8988T (cell line): Measurements from ENCODE around the gene MYO3B.

Experiments
- DNase-seq: peaks from one replicate; pipeline ENCODE4 v3.0.0; 2011

The MYO3B gene

DNA sequence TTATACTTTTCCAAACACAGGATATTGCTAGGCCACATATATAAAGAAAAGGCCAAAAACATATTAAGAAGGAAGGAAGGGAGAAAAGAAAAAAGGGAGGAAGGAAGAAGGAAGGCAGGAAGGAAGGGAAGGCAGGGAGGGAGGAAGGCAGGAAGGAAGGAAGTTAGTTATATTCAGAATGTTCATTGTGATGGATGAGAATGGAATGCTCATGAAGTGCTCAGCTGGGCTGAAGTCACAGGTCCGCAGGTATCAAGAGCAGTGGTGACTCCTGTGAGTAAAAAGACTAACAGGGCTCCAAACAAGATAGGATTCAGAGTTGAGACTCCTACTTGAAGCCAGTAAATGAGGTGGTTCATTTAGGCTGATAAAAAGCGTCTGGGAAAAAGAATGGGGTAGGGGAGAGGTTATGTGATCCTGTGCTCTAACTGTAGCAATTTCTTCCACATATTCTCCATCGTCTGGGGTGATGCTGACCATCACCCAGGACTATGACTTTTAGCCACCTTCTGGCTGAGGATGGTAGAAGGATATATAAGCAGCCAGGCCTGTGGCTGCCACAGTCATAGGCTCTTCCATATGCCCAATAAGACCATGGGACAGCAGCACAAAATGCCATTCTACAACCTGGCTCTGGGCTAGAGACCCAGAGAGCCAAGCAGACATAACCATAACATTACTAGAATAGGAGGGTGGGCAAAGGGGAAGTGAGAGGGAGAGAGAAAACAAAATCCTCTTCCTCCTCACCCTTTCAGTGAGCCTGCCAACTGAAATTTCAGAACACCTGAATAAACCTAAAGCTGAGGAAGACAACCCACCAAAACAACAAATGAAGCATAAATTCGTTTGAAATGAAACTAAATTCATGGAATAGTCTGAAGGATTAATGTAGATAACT, 173.2 kb downstream of the MYO3B start:
- no peak for DNase-seq

DNA sequence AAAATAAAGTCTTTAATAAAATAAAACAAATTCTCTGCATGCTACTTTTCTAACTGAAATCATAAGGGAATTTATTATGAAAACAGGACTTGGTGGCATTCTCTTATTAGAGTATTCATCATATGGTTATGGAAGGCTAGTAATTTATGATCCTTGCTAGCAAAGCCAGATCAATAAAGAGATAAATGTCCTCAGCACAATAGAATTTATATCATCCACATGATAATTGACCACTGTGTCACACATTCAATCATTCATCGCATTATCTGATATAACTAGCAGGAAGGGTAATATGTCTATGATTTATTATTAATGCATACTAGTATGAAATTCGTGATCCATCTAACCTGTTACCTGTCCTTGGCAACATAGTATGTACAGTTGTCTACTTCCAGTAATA, 175.8 kb downstream of the MYO3B start:
- no peak for DNase-seq

DNA sequence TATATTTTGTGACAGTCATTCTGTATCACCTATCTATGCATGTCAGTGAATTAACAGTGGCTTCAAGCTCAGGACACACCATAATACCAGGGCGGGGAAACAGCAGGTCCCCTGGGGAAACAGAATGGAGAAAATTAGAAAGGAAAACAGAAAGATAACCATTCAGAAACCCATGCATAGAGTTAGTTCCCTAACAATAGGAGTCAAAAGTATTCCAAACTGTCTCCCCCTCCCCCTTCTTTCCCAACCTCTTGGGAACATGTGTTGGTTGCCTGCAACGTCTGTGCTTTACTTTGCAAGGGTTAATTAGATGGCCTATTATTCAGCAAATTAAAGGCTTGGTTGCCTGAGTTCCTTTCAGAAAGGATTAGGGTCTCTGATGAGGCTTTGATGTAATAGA, 176.4 kb downstream of the MYO3B start:
- DNase-seq = no peak

DNA sequence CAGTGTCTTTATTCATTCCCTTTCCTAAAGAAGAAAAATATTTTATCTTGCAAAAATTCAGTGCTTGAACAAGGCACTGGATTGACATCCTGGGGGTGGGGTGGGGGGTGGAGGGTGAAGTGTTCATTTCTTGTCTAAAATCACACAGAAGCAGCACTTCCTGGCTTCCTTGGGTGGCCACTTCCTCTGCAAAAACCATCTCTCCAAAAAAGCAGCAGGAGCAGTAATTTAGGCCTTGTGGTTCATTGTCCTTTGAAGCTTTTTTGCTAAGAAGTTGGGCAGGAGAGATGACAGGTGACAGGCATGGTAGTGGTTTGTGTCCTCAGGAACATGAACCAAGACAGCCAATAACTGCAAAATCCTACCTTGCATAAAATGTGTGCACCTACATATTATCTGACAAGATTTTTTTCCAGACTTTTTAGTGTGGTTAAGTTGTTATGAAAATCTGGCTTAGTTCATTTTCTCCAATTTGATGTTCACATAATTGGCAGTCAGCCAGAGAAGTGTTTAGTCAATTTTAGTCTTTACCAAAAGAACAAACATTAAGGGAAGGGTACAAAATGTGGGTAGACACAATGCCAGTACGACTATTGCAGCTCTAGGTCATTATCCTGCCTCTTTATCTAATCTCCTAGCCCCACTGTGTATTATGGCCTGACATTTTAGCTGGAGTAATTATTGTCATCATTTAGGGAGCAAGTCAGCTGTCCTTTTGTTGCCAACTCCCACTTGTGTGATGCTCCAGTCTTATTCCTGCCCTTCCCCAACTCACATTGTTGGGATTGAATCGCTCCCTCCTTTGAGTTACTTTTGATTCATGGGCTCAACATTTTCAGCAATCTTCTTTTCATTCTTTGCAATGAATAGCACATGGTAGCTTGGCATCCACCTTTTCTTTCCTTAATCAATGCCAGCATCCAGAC, 177.2 kb downstream of the MYO3B start:
- DNase-seq = no peak

DNA sequence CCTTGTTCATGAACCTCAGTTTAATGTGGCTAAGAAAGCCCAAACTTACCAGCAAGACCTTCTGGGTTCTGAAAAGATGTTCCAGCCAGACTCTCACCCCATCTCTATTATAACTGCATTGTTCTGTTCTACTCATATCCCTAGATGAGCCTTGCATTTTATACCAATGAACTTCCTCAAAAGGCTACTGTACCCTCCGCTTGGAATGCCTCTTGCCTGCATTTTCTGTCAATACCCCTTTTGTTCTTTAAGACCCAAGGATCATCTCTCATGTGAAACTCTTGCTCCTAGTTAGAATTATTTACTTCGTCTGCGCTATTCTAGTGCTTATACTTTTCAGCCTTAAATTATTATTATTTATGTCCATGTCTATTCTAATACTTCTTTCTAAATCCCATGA, 181.5 kb downstream of the MYO3B start:
- no peak for DNase-seq

DNA sequence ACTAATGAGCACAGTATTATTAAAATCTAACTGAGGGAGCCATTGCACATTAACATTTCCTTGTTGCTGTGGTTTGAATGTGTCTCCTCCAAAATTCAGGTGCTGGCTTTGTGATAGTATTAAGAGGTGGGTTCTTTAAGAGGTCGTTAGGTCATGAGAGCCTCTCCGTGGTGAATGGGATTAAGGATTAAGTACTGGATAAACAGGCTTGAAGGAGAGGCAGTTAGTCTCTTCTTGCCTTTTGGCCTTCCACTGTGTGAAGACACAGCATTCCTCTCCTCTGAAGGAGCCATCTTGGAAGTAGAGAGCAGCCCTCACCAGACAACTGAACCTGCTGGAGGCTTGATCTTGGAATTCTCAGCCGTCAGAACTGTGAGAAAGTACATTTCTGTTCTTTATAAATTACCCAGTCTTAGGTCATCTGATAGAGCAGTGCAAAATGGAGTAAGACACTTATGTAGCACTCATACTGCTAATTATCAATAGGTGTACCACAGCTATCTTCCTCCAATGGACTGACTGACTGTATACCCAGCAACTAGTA, 182.7 kb downstream of the MYO3B start:
- DNase-seq = no peak

DNA sequence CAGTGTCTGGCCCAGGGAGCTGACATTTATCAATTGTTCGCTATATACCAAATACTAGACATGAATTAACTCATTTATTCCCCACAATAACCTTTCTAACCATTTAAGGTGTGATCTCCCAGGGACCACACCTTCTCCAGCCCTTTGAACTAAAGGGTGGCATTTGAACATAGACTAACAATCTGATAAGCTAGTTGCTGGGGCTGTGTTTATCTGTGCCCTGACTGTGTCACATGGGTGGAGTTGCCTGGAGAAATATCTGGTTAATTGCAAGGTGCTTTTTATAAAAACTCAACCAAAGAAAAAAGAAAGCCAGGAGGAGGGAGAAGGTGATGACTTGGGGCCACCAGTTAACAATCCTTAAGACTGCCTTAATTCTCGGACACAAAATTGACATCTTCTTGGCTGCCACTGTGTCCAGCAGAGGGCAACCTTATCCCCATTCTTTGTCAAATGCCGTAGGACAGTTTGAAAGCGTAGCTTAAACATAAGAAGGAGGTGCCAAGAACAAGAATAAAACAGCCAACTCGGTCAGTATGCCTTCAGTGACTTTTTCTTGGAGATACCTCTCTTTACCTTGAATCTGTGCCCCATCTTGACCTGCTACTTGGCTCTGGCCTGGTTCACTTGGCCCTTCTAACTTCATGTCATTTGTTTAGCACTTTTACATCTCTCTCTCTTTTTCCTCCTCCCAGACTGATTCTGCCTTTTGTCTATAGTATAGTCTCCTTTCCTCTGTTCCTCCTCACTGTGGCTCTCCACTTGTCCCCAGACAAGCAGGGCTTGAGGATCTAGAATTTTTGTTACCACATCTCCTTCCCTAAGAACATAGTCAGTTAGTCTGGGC, 183.4 kb downstream of the MYO3B start:
- DNase-seq = no peak

DNA sequence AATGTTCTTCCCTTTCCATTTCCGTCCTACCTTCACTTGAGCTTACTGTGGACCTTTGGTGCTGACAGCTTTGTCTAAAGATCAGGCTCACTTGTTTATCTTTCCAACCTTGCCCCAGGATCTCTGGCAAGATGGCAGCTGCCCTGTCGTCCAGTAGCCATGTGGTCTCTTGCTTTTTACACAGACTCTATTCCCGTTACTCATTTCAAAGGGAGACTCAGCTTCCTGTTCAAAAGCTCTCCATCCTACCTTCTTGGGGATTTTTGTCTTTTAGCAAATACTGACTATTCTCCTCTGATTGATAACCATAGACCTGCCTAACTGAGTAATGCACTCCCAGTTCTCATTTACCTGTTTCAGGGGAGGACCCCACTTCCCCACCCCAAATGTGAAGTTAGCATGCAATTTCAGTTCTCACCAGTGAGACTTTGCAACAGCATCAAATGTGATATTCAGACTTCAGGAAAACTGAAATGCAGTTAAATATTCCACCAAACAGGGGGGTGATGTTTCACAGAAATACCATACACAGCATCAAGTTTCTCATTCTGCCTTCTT, 184.4 kb downstream of the MYO3B start:
- DNase-seq = no peak

DNA sequence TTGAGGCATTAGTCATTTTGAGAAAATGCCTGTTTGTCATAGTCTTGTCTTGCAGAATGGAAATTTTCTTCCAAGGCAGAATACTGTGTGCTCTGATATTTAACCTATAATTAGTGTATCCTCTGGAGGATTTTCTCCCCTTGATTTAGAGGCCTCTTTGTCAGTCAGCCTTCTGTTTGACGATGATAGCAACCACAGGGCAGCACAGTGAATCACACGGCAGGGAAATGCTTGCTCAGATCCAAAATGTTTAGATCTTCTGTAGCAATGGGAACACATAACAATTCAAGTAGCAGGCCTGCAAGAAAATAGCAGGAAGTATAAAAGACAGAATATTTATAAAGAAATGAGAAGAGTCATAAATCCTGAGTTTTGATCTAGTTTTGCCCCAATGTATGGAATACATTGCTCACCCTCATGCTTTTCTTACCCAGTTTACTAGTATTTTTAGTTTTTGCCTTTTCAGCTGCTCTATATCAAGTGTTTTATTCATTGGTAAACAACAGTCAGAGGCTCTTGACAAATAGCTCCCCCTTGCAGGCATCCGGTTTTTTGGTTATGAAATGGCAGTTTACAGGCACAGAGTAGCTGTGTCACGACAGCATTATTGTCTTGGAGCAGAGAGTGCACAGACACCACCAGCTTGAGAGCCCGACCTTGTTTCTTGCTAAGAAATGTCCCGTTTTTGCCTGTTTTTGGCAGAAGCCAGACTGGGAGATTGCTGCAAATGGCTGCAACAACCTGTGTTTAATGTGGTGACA, 185.1 kb downstream of the MYO3B start:
- no peak for DNase-seq

DNA sequence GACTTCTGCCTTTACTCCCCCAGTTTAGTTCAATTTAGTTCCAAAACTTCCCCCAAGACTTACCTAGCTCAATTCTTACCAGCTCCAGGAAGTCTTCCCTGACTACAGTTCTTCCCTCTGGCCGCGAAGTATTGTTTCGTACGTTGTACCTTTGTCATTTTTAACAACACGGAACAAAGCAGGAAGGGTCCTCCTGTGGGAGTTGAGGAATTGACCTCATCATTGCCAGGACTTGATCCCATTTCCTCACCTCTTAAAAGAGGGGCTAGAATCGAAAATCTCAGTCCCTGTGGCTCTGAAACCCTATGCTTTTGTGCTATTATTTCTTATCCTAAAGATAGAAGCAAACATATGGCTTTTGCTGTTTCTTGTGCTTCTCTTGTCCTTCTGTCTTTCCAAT, 187.1 kb downstream of the MYO3B start:
- DNase-seq = no peak

DNA sequence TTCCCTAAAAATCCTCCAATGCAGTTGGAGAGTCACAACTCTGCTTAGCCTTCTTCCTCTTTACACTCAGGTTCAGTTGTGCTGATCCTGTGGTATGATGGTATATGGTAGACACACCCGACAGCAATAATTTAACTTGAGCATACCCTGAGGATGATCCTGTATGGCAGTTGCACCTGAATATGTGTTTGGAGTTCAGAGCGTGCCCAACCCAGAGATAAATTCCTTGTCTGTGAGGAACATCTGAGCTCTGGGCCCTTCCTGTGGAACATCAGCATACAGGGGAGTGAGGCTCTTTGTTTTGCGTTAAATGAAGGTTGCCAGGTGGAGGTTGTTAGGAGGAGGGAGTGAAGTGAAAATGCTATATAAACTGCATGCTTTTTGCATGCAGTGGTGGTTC, 187.7 kb downstream of the MYO3B start:
- DNase-seq = no peak

DNA sequence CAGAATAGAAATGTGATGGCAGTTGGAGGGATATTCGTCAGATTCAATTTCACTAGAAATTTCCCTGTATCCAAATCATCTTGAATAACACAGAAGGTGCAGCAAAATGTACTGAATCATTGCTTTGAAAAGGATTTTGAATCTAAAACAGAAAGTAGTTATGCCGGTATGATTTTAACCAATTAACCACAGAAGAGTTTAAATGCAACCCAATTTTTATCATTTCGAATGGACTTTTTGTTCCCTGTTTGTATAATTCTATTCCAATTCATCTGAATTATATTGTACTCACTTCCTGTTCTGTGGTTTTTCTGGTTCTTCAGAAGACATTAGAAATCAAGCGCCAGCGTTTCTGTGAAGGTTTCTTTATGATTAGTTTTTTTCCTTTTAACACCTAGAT, 190.4 kb downstream of the MYO3B start:
- DNase-seq = no peak

DNA sequence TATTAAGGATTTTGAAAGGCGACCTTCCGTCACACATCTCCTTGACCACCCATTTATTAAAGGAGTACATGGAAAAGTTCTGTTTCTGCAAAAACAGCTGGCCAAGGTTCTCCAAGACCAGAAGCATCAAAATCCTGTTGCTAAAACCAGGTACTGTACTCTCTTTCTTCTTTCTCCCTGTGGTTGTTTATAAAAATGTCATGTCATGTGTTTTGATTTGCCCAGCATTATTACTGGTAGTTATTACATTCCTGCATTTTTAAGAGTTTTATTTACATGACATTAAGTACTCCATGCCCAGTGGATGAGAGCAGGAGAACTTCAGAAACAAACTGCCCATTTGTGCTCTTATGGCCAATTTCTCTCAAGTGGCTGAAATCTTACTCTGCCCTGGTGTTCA, 191.3 kb downstream of the MYO3B start:
- DNase-seq = no peak

DNA sequence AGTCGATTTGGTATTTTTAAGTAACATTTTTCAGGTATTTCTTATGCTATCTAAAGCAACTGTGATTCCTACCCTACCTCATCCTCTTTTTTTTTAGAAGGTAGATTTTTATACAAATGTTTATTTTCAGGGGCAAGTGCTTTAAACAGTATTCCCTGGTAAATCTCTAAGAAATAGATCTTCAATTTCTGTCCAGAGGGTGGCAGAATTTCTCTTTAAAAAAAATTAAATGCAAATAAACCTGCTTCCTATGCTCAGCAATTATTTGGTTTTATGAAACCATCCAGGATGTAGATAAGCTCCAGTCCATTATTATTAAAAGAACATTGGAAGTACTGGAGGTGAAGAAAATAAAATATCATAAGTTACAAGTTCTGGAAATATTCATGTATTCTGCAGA, 191.9 kb downstream of the MYO3B start:
- DNase-seq = no peak

DNA sequence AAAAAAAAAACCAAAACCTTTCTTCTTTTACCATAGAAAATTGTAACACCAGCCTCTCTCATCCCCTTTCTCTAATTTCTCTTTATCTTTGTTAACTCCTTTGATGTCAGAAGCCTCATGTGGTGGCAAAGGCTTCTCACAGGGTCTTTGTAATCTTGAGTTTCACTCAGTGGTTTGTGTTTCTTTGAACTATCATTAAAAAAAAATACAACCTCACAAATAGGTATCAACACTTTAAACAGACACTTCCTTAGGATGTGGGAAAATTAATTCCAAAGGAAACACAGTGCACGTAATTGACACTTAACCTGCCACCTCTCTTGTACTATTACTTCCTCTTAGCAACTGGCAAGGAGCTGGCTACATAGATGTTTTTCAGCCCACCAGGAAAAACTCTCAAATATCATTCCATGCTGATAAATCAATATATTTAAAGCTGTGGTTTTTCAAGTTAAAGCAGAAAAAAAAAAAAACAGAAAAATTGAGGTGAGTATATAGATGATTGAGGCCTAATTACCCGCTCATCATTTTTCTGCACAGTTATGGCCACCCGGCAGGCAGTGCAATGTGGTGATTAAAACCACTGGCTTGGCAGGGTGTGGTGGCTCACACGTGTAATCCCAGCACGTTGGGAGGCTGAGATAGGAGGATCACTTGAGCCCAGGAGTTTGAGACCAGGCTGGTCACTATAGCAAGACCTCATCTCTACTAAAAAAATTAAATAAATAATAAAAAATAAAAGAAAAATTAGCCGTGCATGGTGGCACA, 193.5 kb downstream of the MYO3B start:
- no peak for DNase-seq

DNA sequence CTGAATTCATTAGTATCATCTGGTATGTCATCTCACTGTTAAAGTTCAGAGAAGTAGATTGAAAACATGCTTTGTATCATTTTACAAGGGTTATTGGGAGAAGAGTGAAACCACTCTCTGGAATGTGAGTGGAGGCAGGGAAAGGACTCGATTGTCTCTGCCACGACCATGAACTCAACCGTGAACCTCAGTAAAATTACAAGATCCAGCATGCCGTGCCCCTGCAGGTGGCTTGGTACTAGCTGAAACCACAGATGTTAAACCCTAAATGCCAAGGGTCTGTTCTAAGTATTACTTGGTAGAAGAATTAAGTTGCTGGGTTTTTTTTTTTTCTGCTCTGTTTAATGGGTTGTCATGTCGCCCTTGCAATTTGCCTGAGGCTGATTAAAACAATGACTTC, 197.2 kb downstream of the MYO3B start:
- DNase-seq = no peak

DNA sequence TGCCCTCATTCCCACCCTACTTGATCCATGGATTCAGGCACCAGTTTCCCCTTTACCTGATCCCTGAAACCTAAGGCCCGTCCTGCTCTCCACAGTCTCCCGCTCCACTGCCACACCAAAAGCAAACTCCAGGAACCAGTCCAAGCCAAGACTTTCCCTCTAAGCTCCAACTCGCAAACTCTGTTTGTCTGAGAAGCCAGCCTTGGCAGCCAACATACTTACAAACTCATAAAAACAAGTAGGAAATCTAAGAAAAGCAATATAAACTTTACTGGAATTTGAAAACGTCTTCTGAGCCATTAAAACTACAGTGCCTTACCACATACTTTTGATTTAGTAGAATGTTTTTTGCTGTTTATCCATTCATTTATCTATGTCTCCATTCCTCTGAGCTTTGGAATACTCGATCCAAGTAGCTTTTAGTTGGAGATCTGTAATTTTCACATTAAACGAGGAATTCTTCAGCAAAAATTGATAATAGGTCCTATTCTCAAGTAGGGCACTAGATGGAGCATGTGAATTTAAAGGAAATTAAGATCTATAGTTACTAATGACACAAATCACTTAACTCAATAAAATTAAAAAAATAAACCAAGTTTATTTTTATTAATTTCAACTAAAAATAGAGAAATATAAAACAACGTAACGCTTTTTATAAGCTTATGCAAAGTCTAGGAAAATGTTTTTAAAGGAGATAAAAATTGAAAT, 199.7 kb downstream of the MYO3B start:
- DNase-seq = no peak

DNA sequence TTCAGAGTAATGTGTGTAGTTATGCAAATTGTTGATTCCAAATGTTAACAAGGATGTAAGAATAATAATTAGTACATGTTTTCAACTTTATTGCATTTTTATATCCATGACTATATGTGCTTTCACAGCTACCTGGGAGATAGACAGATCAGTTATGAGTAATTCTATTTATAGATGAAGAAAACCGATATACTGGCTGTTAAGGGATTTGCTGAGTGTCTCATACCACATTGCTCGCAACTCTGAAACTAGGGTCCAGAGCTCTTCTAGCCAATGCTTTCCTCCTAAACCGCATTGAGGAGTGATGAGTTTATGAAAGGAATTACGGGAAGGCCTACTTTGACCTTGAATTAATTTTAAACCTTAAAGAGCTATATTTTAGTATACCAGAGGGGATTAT, 202.3 kb downstream of the MYO3B start:
- DNase-seq = no peak

DNA sequence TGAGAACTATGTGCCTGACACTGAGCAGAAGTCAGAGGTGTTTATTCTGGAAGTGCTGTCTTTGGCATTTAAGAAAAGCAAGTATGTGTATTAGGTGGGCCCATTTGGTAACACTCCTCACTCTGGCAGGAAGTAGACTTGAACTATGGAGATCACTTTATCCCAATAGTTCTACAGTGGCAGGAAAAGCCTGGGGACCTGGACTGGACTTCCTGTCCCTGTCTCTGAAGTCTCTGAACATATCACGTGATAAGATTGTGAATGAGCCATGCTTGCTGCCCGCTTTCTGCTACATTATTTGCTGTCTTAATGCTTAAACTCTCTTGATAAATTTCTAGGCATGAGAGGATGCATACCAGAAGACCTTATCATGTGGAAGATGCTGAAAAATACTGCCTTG, 203.7 kb downstream of the MYO3B start:
- DNase-seq = no peak

DNA sequence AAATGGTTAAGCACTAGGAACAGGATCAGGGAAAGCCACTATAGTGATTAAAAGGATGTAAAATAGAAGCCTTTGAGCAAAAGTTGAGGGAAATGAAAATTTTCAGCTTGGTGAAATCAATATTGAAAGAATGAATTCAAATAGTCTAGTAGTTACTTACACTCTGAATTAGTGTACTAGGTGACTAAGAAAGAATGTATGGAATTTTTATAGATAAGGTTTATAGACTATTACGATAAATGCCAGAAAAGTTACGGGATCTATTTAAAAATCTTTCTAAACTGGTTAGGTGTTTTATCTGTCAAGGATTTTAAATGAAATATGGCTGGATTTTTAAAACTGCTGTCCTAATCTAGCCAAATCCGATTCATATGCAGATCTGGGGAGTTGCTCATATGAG, 208.6 kb downstream of the MYO3B start:
- DNase-seq = no peak
